Measurements from ENCODE around the gene GHITM.
"Not testable (repeated sequence)": the region's sequence is repeated elsewhere in the genome, so short reads cannot be mapped to it uniquely, and the experiment has no call there.

The GHITM gene, protein sequence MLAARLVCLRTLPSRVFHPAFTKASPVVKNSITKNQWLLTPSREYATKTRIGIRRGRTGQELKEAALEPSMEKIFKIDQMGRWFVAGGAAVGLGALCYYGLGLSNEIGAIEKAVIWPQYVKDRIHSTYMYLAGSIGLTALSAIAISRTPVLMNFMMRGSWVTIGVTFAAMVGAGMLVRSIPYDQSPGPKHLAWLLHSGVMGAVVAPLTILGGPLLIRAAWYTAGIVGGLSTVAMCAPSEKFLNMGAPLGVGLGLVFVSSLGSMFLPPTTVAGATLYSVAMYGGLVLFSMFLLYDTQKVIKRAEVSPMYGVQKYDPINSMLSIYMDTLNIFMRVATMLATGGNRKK

DNA sequence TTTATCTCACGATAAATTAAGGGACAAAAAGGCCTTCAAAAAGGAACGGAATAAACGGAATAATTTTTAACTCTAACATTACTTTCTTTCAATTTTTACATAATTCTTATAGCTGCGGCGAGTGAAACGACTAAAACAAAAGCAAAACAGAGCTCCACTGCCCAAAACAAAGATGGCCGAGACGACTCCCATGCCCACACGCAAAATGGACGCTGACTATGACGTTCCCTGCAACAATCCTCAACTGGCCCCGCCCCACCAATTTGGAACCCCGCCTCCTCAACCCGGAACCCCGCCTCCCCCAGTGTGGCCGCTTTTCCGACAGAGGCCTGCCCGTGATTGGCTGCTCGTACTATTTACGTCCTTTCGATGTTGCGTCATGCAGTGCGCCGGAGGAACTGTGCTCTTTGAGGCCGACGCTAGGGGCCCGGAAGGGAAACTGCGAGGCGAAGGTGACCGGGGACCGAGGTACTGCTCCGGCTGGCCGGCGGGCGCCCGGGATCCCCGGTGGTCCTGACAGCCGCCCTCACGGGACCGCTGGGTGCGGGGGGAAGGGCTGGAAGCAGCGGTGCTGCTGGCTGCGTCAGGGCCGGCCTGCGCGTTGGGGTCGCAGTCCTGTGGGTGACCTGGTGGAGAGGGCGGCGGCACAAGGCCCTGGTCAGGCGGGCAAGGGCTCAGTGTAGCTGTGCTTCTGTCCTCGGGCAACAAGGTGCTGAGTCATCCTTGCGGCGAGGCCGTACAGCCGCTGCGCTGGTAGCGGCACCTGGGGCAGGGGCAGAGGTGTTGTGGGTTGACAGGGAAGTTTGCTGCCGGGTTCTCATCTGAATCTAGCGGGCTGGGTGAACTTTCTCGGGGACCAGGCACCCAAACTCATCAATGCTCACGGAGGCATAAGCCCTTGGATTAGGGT is at the start of gene GHITM:
TSS of gene GHITM (plus strand) at position 384 of the 910 bp plus-strand sequence. CDS start 1,992 bp downstream, outside the sequence.
- DNase-seq, result peak; percentile 99

DNA sequence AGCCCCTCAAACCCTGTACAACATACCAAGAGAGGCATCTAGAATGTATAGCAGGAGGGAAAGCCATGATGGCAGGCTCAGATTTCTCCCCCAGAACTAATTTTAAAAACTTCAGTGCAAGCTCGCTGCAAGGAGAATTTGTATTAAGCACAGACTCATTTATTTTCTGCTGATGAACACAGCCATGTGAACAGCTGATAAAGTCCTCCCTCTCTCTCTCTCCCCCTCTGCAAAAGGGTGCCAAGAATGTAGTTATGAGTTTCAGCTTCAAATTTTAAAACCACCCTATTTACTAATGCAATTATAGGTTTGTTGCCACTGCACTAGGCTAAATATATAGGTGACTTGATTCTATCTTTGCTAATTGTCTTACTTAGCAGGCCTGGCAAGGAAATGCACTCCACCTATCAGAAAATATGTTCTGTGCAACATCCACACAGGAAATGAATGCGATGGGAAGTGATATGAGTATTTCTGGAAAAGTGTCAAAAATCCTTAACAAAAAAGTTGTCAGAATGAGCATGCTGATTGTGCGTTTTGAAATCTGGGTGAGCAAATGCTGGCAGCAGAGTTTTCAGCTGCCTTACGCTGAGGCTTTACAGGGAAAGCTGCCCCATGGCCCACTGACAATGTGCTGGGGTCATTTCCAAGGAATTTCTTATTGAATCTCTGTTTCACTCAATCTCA is 43.4 kb upstream of the GHITM start:
- DNase-seq, result no peak

DNA sequence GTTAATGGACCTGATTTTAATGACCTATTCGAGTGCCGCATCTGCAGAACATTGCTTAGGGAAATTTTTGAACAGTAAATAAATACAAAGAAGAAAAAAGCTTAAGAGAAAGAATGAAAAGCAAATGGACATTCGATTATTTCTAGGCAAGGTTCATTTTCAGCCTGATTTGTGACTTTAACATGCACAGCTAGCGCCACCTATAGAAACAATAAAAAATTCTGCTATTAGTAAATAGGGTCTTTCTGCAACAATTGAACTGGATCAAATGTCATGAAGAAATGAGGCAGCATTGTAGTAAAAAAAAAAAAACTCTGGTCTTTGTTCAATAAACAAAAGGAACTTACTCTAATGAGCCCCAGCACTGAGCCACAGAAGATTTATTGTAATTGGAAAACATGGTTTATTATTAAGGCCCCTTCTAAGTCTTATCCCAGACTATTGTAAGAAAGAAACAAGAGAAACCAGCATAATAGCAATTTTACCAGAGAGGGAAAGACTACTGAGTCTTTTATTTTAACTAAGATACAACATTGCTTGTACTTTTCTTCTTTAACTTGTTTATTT is 41.4 kb upstream of the GHITM start:
- no peak for DNase-seq

DNA sequence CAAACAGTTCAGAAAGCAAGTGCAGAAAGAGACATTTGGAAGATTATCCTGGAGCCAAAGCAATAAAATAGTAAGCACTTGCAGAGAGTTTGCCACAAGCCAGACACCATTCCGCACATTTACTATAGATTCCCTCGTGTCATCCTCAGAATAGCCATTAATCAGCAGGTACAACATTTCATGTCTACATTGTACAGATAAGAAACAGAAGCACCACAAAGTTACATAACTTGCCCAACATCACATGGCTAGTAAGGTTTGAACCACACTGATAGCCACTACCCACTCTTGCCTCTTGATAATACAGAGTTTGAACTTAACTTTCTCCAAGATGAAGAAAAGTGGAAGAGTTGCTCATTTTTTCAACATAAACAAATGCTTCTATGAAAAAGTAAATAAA is 40.6 kb upstream of the GHITM start:
- DNase-seq, result no peak

DNA sequence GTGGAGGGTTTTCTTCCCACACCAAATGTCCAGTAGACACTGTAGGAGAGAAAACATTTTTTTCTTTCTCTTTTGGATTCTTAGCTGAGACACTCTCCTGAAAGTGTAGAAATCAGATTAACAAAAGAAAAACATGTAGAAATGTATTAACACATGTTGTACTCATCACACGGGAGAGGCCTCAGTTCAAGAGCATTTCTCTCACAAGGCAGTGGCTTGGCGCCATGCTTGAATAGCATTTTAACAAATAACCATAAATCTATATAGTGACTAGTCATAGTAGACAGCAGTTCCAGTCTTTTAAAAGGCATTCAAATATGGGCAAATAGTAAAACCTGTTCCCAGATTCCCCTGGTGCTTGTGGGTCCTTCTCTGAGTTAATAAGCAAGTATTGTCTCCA is 38.3 kb upstream of the GHITM start:
- no peak for DNase-seq

DNA sequence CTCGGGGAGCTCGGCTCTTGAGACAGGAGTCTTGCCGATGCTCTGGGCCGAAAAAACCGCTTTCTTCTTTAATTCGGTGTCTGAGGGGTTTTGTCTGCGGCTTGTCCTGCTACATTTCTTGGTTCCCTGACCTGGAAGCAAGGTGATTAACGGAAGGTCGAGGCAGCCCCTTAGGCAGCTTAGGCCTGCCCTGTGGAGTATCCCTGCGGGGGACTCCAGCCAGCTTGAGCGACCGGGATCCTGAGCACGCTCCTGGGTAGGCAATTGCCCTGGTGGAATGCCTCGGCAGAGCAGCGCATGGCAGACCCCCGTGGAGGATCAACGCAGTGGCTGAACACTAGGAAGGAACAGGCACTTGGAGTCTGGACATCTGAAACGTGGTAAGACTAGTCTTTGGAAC is 30.5 kb upstream of the GHITM start:
- DNase-seq, result no peak

DNA sequence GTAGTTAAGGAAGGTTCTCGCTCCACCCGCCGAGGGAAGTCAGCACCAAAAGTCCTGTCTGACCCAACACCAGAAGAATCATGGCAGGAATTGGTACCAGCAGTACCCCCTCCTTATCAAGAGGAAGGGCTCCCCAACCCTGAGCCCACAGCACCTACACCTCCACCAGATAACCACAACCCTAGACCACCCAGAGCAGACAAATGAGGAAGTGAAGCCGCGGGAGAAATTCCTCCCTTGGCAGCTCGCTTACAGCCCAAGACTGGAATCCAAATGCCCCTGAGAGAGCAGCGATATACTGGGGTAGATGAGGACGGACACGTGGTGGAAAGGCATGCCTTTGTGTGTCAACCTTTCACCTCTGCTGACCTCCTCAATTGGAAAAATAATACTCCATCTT is 29.5 kb upstream of the GHITM start:
- DNase-seq, result not testable (repeated sequence)

DNA sequence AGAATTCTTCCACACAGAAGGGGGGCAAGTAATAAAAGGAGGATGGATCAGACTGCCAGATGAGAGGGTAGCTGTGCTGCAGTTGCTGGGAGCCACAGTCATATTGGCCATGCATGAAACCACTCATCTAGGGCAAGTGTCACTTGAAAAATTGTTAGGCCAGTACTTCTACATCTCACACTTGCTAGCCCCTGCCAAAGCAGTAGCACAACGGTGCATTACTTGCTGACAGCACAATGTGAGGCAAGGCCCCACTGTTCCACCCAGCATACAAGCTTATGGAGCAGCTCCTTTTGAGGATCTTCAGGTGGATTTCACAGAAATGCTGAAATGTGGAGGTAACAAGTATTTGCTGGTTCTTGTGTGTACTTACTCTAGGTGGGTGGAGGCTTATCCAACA is 25.8 kb upstream of the GHITM start:
- DNase-seq, result not testable (repeated sequence)

DNA sequence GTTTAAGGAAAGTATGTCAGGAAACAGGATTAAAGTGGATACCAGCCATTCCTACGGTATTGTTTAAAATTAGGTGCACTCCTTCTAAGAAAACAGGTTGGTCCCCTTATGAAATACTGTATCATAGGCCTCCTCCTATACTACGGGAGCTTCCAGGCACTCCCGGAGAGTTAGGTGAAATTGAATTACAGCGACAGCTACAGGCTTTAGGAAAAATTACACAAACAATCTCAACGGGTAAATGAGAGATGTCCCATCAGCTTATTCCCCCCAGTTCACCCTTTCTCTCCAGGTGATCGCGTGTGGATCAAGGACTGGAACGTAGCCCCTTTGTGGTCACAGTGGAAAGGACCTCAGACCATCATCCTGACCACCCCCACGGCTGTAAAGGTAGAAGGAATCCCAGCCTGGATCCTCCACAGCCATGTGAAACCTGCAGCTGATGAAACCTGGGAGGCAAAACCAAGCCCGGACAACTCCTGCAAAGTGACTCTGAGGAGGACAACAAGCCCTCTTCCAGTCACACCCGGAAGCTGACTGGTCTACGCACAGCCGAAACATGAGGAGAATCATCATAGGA is 25.1 kb upstream of the GHITM start:
- DNase-seq, result no peak

DNA sequence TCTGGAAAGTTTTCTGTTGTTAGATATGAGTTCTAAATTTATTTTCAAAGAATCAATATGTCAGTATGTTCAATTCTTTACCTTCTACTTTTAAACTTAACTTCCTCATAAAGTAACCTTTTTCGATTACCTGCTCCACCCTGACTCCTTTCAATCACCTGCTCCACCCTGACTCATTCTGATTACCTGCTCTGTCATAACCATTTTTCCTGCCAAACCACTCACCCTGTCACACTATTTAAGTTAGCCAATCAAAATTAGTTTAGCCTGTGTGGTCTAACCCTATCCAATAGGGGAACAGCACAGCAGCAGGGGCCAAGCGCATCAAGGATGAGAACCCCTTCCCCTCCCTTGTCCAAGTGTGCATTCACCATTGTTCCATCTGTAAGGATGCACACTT is 22.1 kb upstream of the GHITM start:
- not testable (repeated sequence) for DNase-seq

DNA sequence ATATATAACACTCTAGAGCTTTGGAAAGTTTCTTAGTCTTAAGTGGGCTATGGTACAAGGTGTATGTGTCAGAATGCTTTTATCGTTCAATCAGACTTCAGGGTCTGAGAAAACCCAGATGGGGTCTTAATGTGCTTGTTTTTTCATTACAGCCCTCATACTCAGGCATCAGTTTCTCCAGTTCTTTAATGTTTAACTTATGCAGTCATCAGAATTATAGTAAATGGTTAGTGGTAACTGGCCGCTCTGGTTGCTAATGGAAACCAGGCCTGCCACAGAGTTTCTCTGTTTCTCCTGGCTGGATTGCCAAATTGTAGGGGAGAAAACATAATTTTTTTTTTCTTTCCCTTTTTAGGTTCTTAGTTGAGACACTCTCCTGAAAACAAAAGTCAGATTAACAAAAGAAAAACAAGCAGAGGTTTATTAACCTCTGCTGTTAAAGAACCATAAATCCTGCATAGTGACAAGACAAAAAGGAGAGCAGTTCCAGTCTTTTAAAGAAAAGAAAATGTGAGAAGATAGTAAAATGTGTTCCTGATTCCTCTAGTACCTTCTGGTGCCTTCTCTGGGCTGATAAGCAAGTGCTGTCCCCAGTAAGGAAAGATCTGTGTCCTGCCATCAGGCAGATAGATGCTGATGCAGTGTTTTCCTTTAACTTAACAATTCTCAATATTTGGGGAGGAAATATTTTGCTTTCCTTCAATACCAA is 21.5 kb upstream of the GHITM start:
- no peak for DNase-seq

DNA sequence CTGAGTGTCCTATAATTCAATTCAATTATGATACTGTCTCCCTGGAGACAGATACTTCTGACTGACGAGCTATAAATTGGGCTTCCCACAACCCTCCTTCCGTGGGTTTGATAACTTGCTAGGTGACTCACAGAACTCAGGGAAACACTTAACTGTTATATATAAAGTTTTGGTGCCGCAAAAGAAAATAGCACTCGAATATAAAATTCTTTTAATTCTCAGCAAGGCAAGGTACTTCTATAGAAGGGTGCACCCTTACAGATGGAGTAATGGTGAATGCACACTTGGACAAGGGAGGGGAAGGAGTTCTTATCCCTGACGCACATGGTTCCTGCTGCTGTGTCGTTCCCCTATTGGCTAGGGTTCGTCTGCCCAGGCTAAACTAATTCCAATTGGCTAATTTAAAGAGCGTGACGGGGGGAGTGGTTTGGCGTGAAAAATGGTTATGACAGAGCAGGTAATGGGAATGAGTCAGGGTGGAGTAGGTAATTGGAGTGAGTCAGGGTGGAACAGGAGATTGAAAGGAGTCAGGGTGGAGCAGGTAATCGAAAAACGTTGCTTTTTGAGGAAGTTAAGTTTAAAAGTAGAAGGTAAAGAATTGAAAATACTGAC is 20.8 kb upstream of the GHITM start:
- DNase-seq, result no peak

DNA sequence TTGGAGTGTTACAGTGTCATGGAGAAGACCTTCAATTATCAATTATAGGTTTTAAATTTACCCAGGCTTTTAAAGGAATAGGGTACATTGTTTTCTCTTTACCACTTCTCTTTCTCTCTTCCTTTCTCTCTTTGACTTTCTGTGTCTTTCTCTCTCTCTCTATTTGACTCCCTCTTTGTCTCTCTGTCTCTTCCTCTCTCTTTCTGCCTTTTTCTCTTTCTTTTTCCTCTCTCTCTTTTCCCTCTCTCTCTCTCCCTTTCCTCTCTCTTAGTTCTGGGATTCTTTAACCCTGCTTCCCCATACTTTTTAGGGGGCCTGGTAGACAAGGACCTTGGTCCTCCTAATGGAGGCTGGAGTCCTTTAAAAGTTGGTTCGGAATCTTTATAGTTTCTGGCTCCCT is 15.9 kb upstream of the GHITM start:
- DNase-seq, result no peak

DNA sequence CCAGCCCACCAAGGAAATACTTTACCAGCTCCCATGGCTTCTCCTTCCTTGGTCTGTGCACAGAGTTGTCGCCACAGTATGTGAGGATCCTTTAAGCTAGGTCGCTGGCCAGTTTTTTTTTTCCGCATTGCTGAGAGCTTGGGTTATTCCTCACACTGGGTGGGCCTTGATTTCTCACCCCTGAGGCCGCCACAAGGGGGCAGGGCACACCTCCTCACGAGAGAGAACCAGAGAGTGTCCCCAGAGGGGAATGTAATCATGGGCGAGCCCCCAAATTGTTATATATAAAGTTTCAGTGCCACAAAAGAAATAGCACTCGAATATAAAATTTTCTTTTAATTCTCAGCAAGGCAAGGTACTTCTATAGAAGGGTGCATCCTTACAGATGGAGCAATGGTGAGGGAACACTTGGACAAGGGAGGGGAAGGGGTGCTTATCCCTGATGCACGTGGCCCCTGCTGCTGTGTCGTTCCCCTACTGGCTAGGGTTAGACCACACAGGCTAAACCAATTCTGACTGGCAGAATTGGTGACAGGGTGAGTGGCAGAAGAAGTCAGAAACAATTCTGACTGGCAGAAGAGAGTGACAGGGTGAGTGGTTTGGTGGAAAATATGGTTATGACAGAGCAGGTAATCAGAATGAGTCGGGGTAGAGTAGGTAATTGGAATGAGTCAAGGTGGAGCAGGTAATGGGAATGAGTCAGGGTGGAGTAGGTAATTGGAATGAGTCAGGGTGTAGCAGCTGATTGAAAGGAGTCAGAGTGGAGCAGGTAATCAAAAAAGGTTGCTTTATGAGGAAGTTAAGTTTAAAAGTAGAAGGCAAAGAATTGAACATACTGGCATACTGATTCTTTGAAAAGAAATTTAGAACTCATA is 13.2 kb upstream of the GHITM start:
- peak; percentile 19 for DNase-seq

DNA sequence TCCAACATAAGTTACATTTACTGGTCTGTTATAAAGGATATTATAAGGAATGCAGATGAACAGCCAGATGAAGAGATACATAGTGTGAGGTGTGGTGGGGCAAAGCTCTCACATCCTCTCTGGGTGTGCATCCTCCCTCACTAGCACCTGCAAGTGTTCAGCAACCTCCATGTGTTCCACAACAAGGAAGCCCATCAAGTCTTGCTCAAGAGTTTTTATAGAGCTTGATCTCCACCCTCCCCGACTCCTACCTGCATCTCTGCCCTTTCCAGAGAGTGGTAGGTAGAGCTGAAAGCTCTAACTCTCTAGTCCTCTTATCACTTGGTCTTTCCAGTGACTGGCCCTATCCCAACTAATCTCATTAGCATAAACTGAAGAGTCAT is 12.5 kb upstream of the GHITM start:
- no peak for DNase-seq

DNA sequence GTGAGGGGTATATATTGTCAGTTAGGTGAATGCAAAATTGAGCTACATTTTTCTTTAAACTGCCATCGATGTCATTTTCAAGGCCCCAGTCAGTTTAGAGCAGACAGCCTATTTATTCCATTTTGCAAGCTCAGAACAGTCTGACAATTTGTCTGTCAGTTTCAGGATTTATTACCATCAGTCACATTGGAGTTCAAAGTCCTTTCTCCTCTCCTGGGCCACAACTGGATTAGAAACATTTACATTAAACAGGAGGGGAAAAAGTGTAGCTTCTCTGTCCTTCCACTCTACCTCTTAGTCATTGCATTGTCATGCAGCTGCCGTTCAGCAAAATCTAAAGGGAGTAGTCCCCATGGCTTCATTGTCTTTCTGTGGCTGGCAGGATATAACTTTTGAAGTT is 3.5 kb upstream of the GHITM start:
- DNase-seq, result no peak

DNA sequence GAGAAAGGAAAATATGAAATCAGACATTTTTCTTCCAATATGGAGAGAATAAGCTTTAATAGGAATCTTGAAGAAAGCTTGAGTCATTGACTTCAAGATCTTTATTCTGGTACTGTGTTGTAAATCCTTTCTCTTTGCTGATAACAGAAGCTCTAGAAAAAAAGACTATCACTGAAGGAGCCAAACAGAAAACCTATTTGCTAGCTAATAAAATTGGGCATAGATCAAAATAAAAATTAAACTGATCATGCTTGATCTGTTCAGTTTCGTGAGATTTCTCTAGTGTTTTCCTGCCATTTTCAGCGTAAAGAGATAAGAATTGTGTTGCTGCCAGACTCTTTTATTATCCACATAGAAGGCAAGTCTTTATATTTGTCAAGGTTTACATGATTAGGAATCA is 1.5 kb upstream of the GHITM start:
- no peak for DNase-seq

DNA sequence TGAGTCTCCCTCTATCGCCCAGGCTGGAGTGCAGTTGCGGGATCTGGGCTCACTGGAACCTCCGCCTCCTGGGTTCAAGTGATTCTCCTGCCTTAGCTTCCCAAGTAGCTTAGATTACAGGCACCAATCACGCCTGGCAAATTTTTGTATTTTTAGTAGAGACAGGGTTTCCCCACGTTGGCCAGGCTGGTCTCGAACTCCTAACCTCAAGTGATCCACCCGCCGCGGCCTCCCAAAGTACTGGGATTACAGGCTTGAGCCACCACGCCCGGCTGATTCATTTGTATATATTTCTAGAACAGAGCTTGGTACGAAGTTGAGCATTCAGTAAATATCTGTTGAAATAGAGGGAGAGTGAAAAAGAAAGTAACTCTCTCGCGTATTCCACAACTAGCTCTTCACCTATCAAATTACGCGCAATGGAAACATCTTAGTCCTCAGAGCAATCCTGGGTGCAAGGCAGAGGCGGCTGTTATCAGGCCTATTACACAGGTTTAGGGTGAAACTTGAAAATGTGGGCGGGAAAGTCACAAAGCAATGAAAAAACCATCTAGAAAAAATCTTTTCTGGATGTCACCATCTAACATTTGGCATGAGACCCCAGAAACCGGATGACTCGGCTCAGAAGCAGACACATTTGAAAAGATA is 707 bp upstream of the GHITM start:
- peak; percentile 77 for DNase-seq

DNA sequence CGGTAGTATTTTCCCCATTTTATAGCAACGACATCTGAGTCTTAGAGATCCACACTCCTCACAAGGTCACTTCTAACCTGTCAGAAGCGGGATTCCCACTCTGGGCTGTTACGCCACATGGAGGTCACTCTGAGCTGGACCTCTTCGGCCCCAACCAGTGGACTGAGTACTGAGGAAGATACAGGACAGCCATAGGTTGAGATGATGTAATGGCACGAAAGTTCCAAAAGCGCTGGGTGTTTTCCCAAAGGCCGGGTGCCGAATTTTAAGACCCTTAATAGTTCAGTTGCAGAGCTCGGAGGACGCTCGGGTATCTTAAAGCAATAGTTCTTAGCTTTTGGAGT is 699 bp downstream of the GHITM start:
- DNase-seq, result no peak

DNA sequence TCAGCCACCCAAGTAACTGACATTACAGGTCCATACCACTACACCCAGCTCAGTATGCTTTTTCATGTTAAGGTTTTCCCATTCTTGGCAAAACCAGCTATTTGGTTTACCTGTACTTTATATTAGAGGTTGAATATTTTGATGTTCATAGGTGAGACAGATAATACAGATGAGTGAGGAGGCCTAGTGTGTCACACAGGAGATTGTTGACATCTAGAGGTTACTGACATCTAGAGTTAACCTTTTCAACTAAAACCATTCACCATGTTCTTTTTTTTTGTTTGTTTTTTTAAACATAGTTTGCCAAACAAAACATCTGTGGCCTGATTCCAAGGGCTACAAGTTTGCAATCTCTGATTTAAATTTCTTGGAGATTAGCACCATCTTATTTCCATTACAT is 8.0 kb downstream of the GHITM start:
- DNase-seq, result no peak

All from stimulated activated CD4-positive, alpha-beta T cell treated with anti-CD3 and anti-CD28 coated beads, Interleukin-1b, Interleukin-23, amount 100 ng/mL, for 48 hours (primary cell).